Naive thymus-derived CD4-positive, alpha-beta T cell (primary cell): ENCODE measurements around the gene ZBTB17. TPM values are rescaled to one million over a fixed set of nuclear protein-coding genes. Genes with fewer than 3 reads are reported as not detected.
"Not testable (repeated sequence)": the region's sequence is repeated elsewhere in the genome, so short reads cannot be mapped to it uniquely, and the experiment has no call there.

ENCODE experiments used
- ATAC-seq: fragments of 150-1000 bp; cut with Tn5 transposase; 2 replicates; pipeline ENCODE4 v1.10.0; 2021; ENCODE audit warnings: mild to moderate bottlenecking, moderate library complexity
- CTCF ChIA-PET: fragments of 350-600 bp; sonication (Branson Sonifier 250); formaldehyde crosslinking; loops from one replicate; lab custom pipeline; 2021; ENCODE audit warnings: antibody characterized with exemption; lab: Charles Lee
- POLR2A ChIA-PET: fragments of 350-600 bp; sonication (Branson Sonifier 250); formaldehyde crosslinking; loops from one replicate; lab custom pipeline; 2021; ENCODE audit warnings: antibody characterized with exemption, inconsistent platforms; lab: Charles Lee
- DNase-seq, 9 donors: peaks; one replicate each; pipeline versions ENCODE4 v3.0.0 to v3.0.0-alpha.2; 2020 to 2022; ENCODE audit warnings: mixed read lengths in 1 of 9
- H3K27ac ChIP-seq: one replicate; pipeline ENCODE4 v1.7.0; 2013; ENCODE audit warnings: mild to moderate bottlenecking, low read depth, low read length, moderate library complexity
- H3K27me3 ChIP-seq, 2 donors: one replicate each; pipeline ENCODE4 v1.7.0; 2013; ENCODE audit warnings: low read length in 2 of 2, mild to moderate bottlenecking in 2 of 2, moderate library complexity in 2 of 2; ENCODE audit not compliant: control insufficient read depth in 2 of 2, insufficient read depth in 2 of 2
- H3K36me3 ChIP-seq, 3 experiments: 1 replicate in 2 of 3; 2 replicates in 1 of 3; pipeline ENCODE4 v1.7.0; 2013; ENCODE audit warnings: low read length in 3 of 3, mild to moderate bottlenecking in 3 of 3, moderate library complexity in 1 of 3; ENCODE audit not compliant: insufficient read depth in 3 of 3, control insufficient read depth in 2 of 3
- H3K4me1 ChIP-seq, 2 donors: one replicate each; pipeline ENCODE4 v1.7.0; 2013; ENCODE audit warnings: low read length in 2 of 2, mild to moderate bottlenecking in 2 of 2, moderate library complexity in 1 of 2; ENCODE audit not compliant: control insufficient read depth in 2 of 2, insufficient read depth in 2 of 2
- H3K4me3 ChIP-seq: 2 replicates; pipeline ENCODE4 v1.7.0; 2013; ENCODE audit warnings: mild to moderate bottlenecking, low read length
- H3K9me3 ChIP-seq, 3 experiments: 1 replicate in 2 of 3; 2 replicates in 1 of 3; pipeline ENCODE4 v1.7.0; 2013; ENCODE audit warnings: low read length in 3 of 3; ENCODE audit not compliant: control insufficient read depth in 2 of 3
- H3K27ac Mint-ChIP-seq, 9 donors: one replicate each; pipeline ENCODE4 v1.8.0; 2020 to 2022; ENCODE audit warnings: mixed read lengths in 9 of 9, mild to moderate bottlenecking in 8 of 9, moderate library complexity in 5 of 9, inconsistent platforms in 2 of 9
- H3K27me3 Mint-ChIP-seq, 5 donors: one replicate each; pipeline ENCODE4 v1.8.0; 2021 to 2022; ENCODE audit warnings: mixed read lengths in 5 of 5, mild to moderate bottlenecking in 1 of 5
- H3K36me3 Mint-ChIP-seq, 5 donors: one replicate each; pipeline ENCODE4 v1.8.0; 2020 to 2022; ENCODE audit warnings: mixed read lengths in 5 of 5, mild to moderate bottlenecking in 3 of 5, inconsistent platforms in 1 of 5
- H3K4me1 Mint-ChIP-seq, 7 donors: one replicate each; pipeline ENCODE4 v1.8.0; 2020 to 2022; ENCODE audit warnings: mixed read lengths in 7 of 7, mild to moderate bottlenecking in 3 of 7, inconsistent platforms in 1 of 7
- H3K4me3 Mint-ChIP-seq, 10 donors: one replicate each; pipeline ENCODE4 v1.8.0; 2020 to 2022; ENCODE audit warnings: mild to moderate bottlenecking in 10 of 10, mixed read lengths in 10 of 10, moderate library complexity in 6 of 10, inconsistent platforms in 2 of 10
- H3K9me3 Mint-ChIP-seq, 11 donors: one replicate each; pipeline ENCODE4 v1.8.0; 2020 to 2022; ENCODE audit warnings: mixed read lengths in 11 of 11, mild to moderate bottlenecking in 4 of 11, inconsistent platforms in 1 of 11, moderate library complexity in 1 of 11
- intact Hi-C, 2 donors: fragments of 100-400 bp; cut with micrococcal nuclease; formaldehyde crosslinking; loops; one replicate each; pipeline ENCODE4 v1.15.1; 2023
- polyA plus RNA-seq, 2 donors: library from polyadenylated mRNA; unstranded; fragments of 300-500 nt; fragmentation: Illumina TruSeq; gene quantifications; one replicate each; pipeline ENCODE4 v1.2.3, GENCODE V29; 2021
- total RNA-seq, 6 experiments: library from RNA in 5 of 6; stranded (reverse) in 5 of 6; gene quantifications; 1 replicate in 5 of 6; 2 replicates in 1 of 6; pipeline ENCODE4 v1.2.3 and lab custom pipeline; 2021 to 2026

The ZBTB17 gene
- total and polyA plus RNA-seq, 7 experiments from 2014 or later: 11.2 to 85.1 (median 63.5) TPM

GRCh38 chr1:16006552-16007485, 30.9 kb upstream of the ZBTB17 start:
- Mint-ChIP-seq H3K27ac (peak overlapping the region in 1 of 9 donors; percentile 34), H3K36me3 (no peaks in the 10 kb centered on the region), H3K4me1 (peaks cover 0 to 13% (median 0%) of the 10 kb centered on the region in 7 donors), H3K9me3 (no peaks in the 10 kb centered on the region), H3K27me3 (peaks cover 0 to 9% (median 0%) of the 10 kb centered on the region in 5 donors), H3K4me3 (no peak overlapping the region)
- peak; percentile 36 for ATAC-seq
- Histone ChIP-seq H3K27me3 (no peaks in the 10 kb centered on the region), H3K4me1 (no peaks in the 10 kb centered on the region), H3K9me3 (no peaks in the 10 kb centered on the region), H3K27ac (no peak overlapping the region), H3K4me3 (no peak overlapping the region), H3K36me3 (no peaks in the 10 kb centered on the region)
- ChIA-PET POLR2A (interaction anchor here (0.6 kb wide), 1 partner anchor 8 kb away, joined by 3 read pairs; no protein-coding TSS in a partner anchor), CTCF (interaction anchor here (1.1 to 1.8 kb wide), 3 partner anchors 31 to 49 kb away, joined by 3 to 5 read pairs (median 4); partner anchors contain the start of gene ZBTB17)
- DNase-seq: no peak
- intact Hi-C loops: loop anchor here (5.0 kb wide), 2 partner anchors 215 to 235 kb away; no protein-coding TSS in a partner anchor

- ATAC-seq (no peak), DNase-seq (no peak)
- H3K9me3 Mint-ChIP-seq: no peaks in the 10 kb centered on the region
- Histone ChIP-seq H3K27ac (no peak overlapping the region), H3K27me3 (no peaks in the 10 kb centered on the region), H3K36me3 (no peaks in the 10 kb centered on the region), H3K4me1 (no peaks in the 10 kb centered on the region), H3K9me3 (no peaks in the 10 kb centered on the region), H3K4me3 (no peak overlapping the region)
- no peaks in the 10 kb centered on the region for H3K36me3 Mint-ChIP-seq
- intact Hi-C loops: loop anchor here (5.0 kb wide), 2 partner anchors 214 to 236 kb away; no protein-coding TSS in a partner anchor
- CTCF ChIA-PET: no interaction called here
- peaks cover 0 to 13% (median 0%) of the 10 kb centered on the region in 7 donors for H3K4me1 Mint-ChIP-seq
- no peak overlapping the region for H3K27ac Mint-ChIP-seq
- POLR2A ChIA-PET: no interaction called here
- no peak overlapping the region for H3K4me3 Mint-ChIP-seq
- peaks cover 0 to 8% (median 0%) of the 10 kb centered on the region in 5 donors for H3K27me3 Mint-ChIP-seq
Observed at GRCh38 chr1:16006010-16006409, 30.1 kb upstream of the ZBTB17 start.

- CTCF ChIA-PET: no interaction called here
- ATAC-seq: no peak
- POLR2A ChIA-PET: no interaction called here
Observed at GRCh38 chr1:16005597-16005996, 29.7 kb upstream of the ZBTB17 start.

GRCh38 chr1:16001274-16001673, 25.4 kb upstream of the ZBTB17 start:
- CTCF ChIA-PET: interaction anchor here (0.6 kb wide), 1 partner anchor 189 kb away, joined by 4 read pairs; no protein-coding TSS in a partner anchor
- H3K27me3 ChIP-seq, DNase-seq, H3K4me1 ChIP-seq, POLR2A ChIA-PET, H3K27ac ChIP-seq, H3K9me3 Mint-ChIP-seq, intact Hi-C loops, H3K27ac Mint-ChIP-seq, H3K4me3 Mint-ChIP-seq, H3K36me3 ChIP-seq, H3K4me3 ChIP-seq, ATAC-seq, H3K4me1 Mint-ChIP-seq, H3K9me3 ChIP-seq, H3K36me3 Mint-ChIP-seq, H3K27me3 Mint-ChIP-seq: not testable (repeated sequence)

More at GRCh38 chr1:16005597-16005996, 29.7 kb upstream of the ZBTB17 start:
- H3K27me3 ChIP-seq: no peaks in the 10 kb centered on the region
- DNase-seq: no peak
- H3K36me3 ChIP-seq: no peaks in the 10 kb centered on the region
- H3K4me1 Mint-ChIP-seq: peaks cover 0 to 13% (median 0%) of the 10 kb centered on the region in 7 donors
- H3K36me3 Mint-ChIP-seq: no peaks in the 10 kb centered on the region
- H3K4me1 ChIP-seq: no peaks in the 10 kb centered on the region
- H3K27ac Mint-ChIP-seq: no peak overlapping the region
- H3K9me3 ChIP-seq: no peaks in the 10 kb centered on the region
- no peaks in the 10 kb centered on the region for H3K9me3 Mint-ChIP-seq
- peaks cover 0 to 6% (median 0%) of the 10 kb centered on the region in 5 donors for H3K27me3 Mint-ChIP-seq
- H3K4me3 Mint-ChIP-seq: no peak overlapping the region
- intact Hi-C loops: loop anchor here (5.0 kb wide), 2 partner anchors 213 to 237 kb away; no protein-coding TSS in a partner anchor
- H3K27ac ChIP-seq: no peak overlapping the region
- H3K4me3 ChIP-seq: no peak overlapping the region

- Mint-ChIP-seq H3K27ac (no peak overlapping the region), H3K9me3 (no peaks in the 10 kb centered on the region), H3K27me3 (peaks cover 0 to 3% (median 0%) of the 10 kb centered on the region in 5 donors), H3K4me1 (no peaks in the 10 kb centered on the region), H3K4me3 (no peak overlapping the region), H3K36me3 (no peaks in the 10 kb centered on the region)
- no peak overlapping the region for H3K27ac ChIP-seq
- POLR2A ChIA-PET: interaction anchor here (0.6 kb wide), 1 partner anchor 8 kb away, joined by 3 read pairs; no protein-coding TSS in a partner anchor
- H3K27me3 ChIP-seq: no peaks in the 10 kb centered on the region
- CTCF ChIA-PET: interaction anchor here (0.6 to 1.1 kb wide), 2 partner anchors 183 to 195 kb away, joined by 3 read pairs; no protein-coding TSS in a partner anchor
- H3K36me3 ChIP-seq: no peaks in the 10 kb centered on the region
- no peaks in the 10 kb centered on the region for H3K9me3 ChIP-seq
- DNase-seq: no peak
- H3K4me1 ChIP-seq: no peaks in the 10 kb centered on the region
- no peak for ATAC-seq
- intact Hi-C loops: no loop called here
- H3K4me3 ChIP-seq: no peak overlapping the region
Observed at GRCh38 chr1:15998929-15999328, 23.0 kb upstream of the ZBTB17 start.

- Histone ChIP-seq H3K36me3 (no peaks in the 10 kb centered on the region), H3K4me3 (no peak overlapping the region), H3K27ac (no peak overlapping the region), H3K4me1 (no peaks in the 10 kb centered on the region), H3K9me3 (no peaks in the 10 kb centered on the region), H3K27me3 (no peaks in the 10 kb centered on the region)
- Mint-ChIP-seq H3K4me3 (no peak overlapping the region), H3K36me3 (no peaks in the 10 kb centered on the region), H3K9me3 (no peaks in the 10 kb centered on the region), H3K27ac (no peak overlapping the region), H3K4me1 (no peaks in the 10 kb centered on the region), H3K27me3 (peaks cover 0 to 3% (median 0%) of the 10 kb centered on the region in 5 donors)
- intact Hi-C loops: no loop called here
- DNase-seq (no peak), ATAC-seq (no peak)
- ChIA-PET CTCF (interaction anchor here (1.1 kb wide), 1 partner anchor 182 kb away, joined by 3 read pairs; no protein-coding TSS in a partner anchor), POLR2A (no interaction called here)
Observed at GRCh38 chr1:15997637-15998280, 21.9 kb upstream of the ZBTB17 start.
